ENCODE measurements around the gene NPAS3.

GRCh38 chr14:33241331-33241730 is 302.7 kb downstream of the NPAS3 start:
- TF ChIP-seq EZH2 (IDR thresholded peaks at IDR 0.05) (no peak), POLR2AphosphoS5 (IDR thresholded peaks at IDR 0.05; ENCODE audit: borderline replicate concordance, low read depth, low read length) (no peak), FOXP2 (optimal IDR thresholded peaks at IDR 0.05; ENCODE audit: control extremely low read depth, extremely low read length, insufficient read depth) (no peak)
